ENCODE results near the gene COL4A2. TPM values are rescaled to one million over a fixed set of nuclear protein-coding genes. Genes with fewer than 3 reads are reported as not detected.

Gene COL4A2
- total RNA-seq, 1 experiment from 2014 or later, result 6.1 TPM

GRCh38 chr13:110404321-110404720 lies 97.2 kb downstream of the COL4A2 start:
- in situ Hi-C loops (cut with HindIII; ENCODE audit: low sequenced_read_pairs), result no loop called here
- DNase-seq (ENCODE audit: low spot score), result no peak

GRCh38 chr13:110405597-110406450 lies 98.7 kb downstream of the COL4A2 start:
- DNase-seq (ENCODE audit: low spot score), result no peak
- in situ Hi-C loops (cut with HindIII; ENCODE audit: low sequenced_read_pairs), result no loop called here

GRCh38 chr13:110407021-110407420 lies 99.9 kb downstream of the COL4A2 start:
- in situ Hi-C loops (cut with HindIII; ENCODE audit: low sequenced_read_pairs), result no loop called here
- DNase-seq (ENCODE audit: low spot score), result no peak

GRCh38 chr13:110407531-110407930 lies 100.4 kb downstream of the COL4A2 start:
- in situ Hi-C loops (cut with HindIII; ENCODE audit: low sequenced_read_pairs), result no loop called here
- DNase-seq (ENCODE audit: low spot score), result no peak

- DNase-seq (ENCODE audit: low spot score), result no peak
- in situ Hi-C loops (cut with HindIII; ENCODE audit: low sequenced_read_pairs), result no loop called here
These were observed 101.2 kb downstream of the COL4A2 start for GRCh38 chr13:110408286-110408685.

GRCh38 chr13:110409581-110409992 lies 102.5 kb downstream of the COL4A2 start:
- DNase-seq (ENCODE audit: low spot score), result no peak
- in situ Hi-C loops (cut with HindIII; ENCODE audit: low sequenced_read_pairs), result no loop called here

GRCh38 chr13:110410000-110410399 lies 102.9 kb downstream of the COL4A2 start:
- no peak for DNase-seq (ENCODE audit: low spot score)
- in situ Hi-C loops (cut with HindIII; ENCODE audit: low sequenced_read_pairs), result no loop called here

GRCh38 chr13:110410936-110411687 lies 104.0 kb downstream of the COL4A2 start:
- DNase-seq (ENCODE audit: low spot score), result no peak
- in situ Hi-C loops (cut with HindIII; ENCODE audit: low sequenced_read_pairs), result no loop called here

GRCh38 chr13:110411688-110412059 lies 104.6 kb downstream of the COL4A2 start:
- no peak for DNase-seq (ENCODE audit: low spot score)
- in situ Hi-C loops (cut with HindIII; ENCODE audit: low sequenced_read_pairs), result no loop called here

GRCh38 chr13:110412132-110412914 lies 105.2 kb downstream of the COL4A2 start:
- in situ Hi-C loops (cut with HindIII; ENCODE audit: low sequenced_read_pairs), result no loop called here
- DNase-seq (ENCODE audit: low spot score), result peak; percentile 49

GRCh38 chr13:110413016-110413675 lies 106.1 kb downstream of the COL4A2 start:
- no peak for DNase-seq (ENCODE audit: low spot score)
- in situ Hi-C loops (cut with HindIII; ENCODE audit: low sequenced_read_pairs), result no loop called here

- in situ Hi-C loops (cut with HindIII; ENCODE audit: low sequenced_read_pairs), result no loop called here
- no peak for DNase-seq (ENCODE audit: low spot score)
These were observed 106.6 kb downstream of the COL4A2 start for GRCh38 chr13:110413676-110414040.

- in situ Hi-C loops (cut with HindIII; ENCODE audit: low sequenced_read_pairs), result no loop called here
- DNase-seq (ENCODE audit: low spot score), result no peak
These were observed 107.2 kb downstream of the COL4A2 start for GRCh38 chr13:110414283-110414682.

- in situ Hi-C loops (cut with HindIII; ENCODE audit: low sequenced_read_pairs), result no loop called here
- no peak for DNase-seq (ENCODE audit: low spot score)
These were observed 107.8 kb downstream of the COL4A2 start for GRCh38 chr13:110414931-110415330.

- DNase-seq (ENCODE audit: low spot score), result no peak
- in situ Hi-C loops (cut with HindIII; ENCODE audit: low sequenced_read_pairs), result no loop called here
These were observed 108.6 kb downstream of the COL4A2 start for GRCh38 chr13:110415669-110416068.

GRCh38 chr13:110416131-110417025 lies 109.3 kb downstream of the COL4A2 start:
- in situ Hi-C loops (cut with HindIII; ENCODE audit: low sequenced_read_pairs), result no loop called here
- peak; percentile 13 for DNase-seq (ENCODE audit: low spot score)

- DNase-seq (ENCODE audit: low spot score), result no peak
- in situ Hi-C loops (cut with HindIII; ENCODE audit: low sequenced_read_pairs), result no loop called here
These were observed 111.9 kb downstream of the COL4A2 start for GRCh38 chr13:110418944-110419343.

- DNase-seq (ENCODE audit: low spot score), result no peak
- in situ Hi-C loops (cut with HindIII; ENCODE audit: low sequenced_read_pairs), result no loop called here
These were observed 112.3 kb downstream of the COL4A2 start for GRCh38 chr13:110419381-110419791.
